SK-N-MC (cell line): Measurements from ENCODE around the gene ZNF519.

Source experiments
- EZH2 ChIP-seq: fragments of 200-600 bp; sonication (generic); IDR thresholded peaks from one replicate; pipeline ENCODE4 v1.6.1; 2017; ENCODE audit warnings: antibody characterized with exemption
- POLR2AphosphoS5 ChIP-seq: IDR thresholded peaks from 2 replicates; pipeline ENCODE4 v1.6.1; 2012; ENCODE audit warnings: mild to moderate bottlenecking, low read depth, low read length, borderline replicate concordance

DNA sequence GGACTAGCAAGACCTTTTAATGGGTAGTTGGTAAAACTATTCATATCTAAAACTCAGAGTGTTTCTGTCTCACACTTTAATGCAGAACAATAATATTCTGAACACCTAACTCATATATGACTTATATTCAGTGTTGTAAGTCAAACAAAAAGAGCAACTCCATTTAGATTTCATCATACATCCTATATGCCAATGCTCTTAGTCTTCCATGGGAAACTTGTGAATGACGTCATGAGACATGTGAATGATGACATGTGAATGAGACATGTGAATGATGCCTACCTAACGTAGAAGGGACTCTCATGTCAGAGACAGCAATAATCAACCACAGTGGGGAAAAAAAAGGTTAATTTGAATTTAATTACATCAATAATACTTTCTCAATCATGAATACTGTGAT, 28.0 kb downstream of the ZNF519 start:
- TF ChIP-seq POLR2AphosphoS5 (no peak), EZH2 (no peak)
